MM.1S (cell line): Measurements from ENCODE around the gene POLD1.

Experiments used
- CTCF ChIP-seq: fragments of 300-600 bp; sonication (generic); IDR thresholded peaks from 2 replicates; pipeline ENCODE4 v1.5.1; 2016; ENCODE audit warnings: antibody characterized with exemption, low read length, mixed read lengths
- EZH2 ChIP-seq: fragments of 300-600 bp; sonication (generic); optimal IDR thresholded peaks from 2 replicates; pipeline ENCODE3; 2017; ENCODE audit warnings: low read depth, mild to moderate bottlenecking, antibody characterized with exemption, low read length, mixed read lengths
- EZH2phosphoT487 ChIP-seq: fragments of 300-600 bp; sonication (generic); IDR thresholded peaks from 2 replicates; pipeline ENCODE4 v1.6.1; 2018; ENCODE audit warnings: antibody characterized with exemption, low read length

GRCh38 chr19:50462970-50463369, 78.8 kb downstream of the POLD1 start:
- TF ChIP-seq CTCF (no peak), EZH2 (no peak), EZH2phosphoT487 (no peak)
